Stimulated activated CD8-positive, alpha-beta memory T cell treated with anti-CD3 and anti-CD28 coated beads, Interleukin-2, amount 100 ng/mL, for 48 hours (primary cell): ENCODE data around the gene NBAS.

ENCODE experiments used
- DNase-seq, 2 donors: peaks; one replicate each; pipeline ENCODE4 v3.0.0-alpha.2; 2020; ENCODE audit warnings: low read depth in 2 of 2

Gene NBAS

DNA sequence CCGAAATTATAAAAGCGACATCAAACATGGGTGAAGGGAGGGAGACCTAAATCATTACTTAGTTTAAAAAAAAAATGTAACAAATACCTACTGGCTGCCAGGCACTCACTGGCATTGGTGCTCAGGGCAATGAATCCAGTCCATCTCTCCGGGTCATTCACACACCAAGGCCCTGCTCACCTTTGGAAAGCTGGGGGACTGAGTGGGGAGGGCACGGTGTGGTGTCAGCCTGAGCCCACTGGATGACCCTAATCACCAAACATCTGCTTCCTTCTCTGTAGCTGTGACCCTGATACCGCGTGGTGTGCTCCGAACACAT lies 30.2 kb upstream of the NBAS start:
- no peak for DNase-seq

DNA sequence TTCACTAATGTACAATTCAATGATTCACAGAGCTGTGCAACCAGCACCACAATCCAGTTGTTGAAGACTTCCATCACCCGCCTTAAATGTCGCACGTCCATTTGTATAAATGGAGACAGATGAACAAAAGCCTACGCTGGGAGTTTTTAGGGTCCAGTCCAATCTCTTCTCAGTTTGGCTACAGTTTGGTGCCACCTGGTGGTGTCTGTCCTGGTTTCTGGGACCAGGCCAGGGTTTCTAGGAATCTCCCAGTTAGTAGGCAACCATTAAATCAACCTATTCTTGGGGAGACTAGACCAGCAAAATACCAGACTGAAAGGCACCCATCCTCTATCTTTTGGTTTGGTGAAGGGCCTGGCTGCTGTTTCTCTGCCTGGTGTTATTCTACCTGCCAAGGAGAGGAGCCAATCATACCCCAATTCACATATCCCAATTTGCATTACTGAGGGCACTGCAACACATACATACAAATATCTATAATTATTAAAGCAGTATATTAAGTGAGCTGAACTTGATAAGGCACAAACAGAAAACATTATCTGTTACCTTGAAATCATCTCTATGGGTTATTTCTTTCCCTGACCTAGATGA lies 27.3 kb upstream of the NBAS start:
- DNase-seq, result peak; percentile 11

DNA sequence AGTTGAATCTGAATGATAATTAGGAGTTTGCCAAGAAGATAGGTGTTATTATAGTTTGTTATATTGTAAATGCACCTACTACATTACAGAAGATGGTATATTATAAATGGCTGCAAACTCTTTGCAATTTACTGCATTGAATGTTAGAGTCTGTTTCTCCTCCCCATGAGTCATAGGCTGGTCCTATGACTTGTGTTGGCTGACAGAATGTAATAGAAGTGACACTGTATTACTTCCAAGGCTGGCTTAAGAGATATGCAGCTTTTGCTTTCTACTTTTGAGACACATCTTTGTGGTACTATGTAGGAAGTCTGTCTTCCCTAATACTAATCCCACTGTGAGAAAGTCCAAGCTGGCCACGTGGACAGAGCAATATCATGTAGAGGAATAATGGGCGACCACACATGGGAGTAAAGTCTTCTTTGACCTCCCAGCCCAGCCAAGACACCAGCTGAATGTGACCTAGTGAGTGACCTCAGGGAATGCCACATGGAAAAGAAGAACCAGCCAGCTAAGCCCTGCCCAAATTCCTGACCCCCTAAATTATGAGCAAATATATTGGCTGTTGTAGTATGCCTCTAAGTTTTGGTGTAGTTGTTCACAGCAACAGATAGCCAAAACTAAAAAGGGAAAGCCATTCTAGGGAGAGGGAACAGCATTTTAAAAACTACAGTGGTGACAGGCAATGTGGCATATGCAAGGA lies 23.8 kb upstream of the NBAS start:
- DNase-seq, result no peak

DNA sequence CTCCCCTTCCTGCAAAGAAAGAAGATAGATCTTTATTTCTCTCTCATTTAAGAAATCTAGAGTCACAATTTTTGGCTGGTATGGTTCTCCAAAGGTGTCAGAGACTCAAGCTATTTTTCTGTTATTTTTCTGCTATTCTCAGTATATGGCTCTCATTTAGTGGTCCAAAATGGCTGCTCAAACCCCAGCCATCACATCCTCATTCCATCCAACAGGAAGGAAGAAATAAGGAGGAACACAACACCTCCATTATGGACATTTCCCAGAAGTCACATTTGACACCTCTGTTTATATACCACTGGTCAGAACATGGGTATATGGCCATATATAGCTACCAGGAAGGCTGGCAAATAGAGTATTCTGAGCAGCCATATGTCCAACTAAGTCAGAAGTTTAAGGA lies 23.2 kb upstream of the NBAS start:
- no peak for DNase-seq

DNA sequence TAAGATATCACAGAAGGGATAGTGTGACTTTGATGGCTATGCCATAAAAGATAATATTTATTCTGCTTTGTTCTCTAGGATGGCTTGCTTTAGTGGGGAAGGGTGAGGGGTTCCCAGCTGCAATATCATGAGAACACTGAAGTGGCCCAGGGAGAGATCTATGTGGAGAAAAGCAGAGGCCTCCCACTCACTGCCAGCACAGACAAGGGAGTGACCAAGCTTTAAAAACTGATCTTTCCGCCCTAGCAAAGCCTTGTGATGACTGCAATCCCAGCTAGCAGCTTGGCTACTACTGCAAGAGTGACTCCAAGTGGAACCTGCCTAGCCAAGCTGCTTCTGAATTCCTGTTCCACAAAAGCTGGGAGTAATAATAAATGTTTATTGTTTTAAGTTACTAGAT lies 22.7 kb upstream of the NBAS start:
- DNase-seq, result no peak

DNA sequence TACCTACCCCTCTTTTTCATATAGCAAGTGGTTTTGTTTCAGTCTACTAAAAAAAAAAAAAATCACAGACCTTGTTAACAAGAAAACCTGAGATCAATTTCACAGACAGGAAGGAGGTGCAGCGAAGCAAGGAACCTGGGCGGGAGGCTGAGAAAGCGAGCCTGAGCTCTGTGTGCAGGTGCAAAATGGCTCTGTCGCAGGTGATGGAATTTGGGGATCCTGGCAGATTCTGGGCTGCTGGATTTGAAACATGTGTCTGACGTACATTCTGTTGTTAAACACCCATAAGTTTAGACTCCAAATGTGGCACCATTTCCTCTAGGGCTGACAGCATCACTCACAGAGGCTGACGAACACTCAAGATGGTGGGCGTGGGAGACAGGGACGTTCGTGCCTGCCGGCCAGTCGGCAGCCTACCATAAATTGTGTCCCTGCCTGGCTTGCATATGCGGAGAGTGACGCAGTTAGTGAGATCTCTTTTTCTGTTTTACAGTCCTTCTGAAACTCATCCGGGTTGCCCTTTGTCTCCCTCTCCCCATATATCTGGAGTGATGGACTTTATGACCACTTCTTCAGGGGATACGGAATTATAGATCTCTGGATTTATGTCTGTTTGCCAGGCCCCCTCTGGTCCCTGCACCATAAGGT lies 21.7 kb upstream of the NBAS start:
- DNase-seq, result no peak

DNA sequence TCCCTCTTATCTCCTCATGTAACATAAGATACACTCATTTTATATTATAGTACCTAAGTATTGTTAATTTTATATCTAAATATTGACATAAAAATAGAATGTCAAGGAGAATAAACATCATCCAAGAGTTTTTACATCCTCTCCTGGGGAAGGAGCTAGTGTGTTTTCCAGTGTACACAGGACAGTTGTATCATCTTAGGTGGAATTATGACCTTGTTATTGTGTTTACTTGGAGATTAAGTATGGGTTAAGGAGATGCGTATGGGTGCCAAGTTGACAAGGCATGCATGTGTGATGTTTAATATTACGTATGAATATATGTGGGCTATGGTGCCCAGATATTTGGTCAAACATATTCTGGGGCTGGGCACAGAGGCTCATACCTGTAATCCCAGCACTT lies 19.3 kb upstream of the NBAS start:
- DNase-seq, result no peak

DNA sequence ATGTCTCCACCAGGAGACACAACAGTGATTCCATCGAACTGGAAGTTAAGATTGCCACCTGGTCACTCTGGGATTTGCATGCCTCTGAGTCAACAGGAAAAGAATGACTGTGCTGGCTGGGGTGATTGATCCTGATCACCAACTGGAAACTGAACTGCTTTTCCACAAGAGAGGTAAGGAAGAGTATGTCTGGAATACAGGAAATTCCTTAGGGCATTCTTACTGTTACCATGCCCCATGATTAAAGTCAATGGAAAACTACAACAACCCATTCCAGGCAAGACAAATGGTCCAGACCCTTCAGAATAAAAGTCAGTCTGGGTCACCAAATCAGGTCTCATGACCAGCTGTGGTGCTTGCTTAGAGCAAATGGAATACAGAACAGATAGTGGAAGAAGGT lies 18.5 kb upstream of the NBAS start:
- DNase-seq, result no peak

DNA sequence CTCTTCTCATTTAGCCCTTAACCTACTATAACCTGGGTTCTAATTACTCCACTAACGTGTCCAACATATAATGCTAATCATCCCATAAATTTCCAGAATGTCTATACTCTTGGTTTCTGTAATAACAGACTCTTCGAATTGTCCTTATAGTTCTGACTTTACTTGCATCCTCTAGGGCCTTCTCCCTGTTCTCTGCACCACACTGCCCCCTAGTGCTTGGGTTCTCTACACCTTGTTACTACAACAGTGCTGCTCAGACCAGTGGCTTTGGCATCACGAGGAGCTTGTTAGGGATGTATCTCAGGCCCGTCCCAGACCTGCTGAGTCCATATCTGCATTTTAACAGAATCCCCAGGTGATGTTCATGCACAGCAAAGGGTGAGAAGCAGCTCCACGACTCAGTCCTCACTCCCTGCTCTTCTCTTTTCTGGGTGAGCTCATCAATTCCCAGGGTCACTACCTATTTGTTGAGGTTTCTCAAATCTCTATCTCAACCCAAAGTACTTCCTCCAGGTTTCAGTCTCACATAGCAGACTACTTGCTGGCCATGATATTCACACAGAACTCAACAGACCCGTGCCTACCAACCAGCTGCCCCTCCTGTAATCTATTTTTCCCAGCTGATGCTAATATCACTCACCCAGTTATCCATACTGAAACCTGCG lies 16.1 kb upstream of the NBAS start:
- peak; percentile 80 to 88 for DNase-seq

DNA sequence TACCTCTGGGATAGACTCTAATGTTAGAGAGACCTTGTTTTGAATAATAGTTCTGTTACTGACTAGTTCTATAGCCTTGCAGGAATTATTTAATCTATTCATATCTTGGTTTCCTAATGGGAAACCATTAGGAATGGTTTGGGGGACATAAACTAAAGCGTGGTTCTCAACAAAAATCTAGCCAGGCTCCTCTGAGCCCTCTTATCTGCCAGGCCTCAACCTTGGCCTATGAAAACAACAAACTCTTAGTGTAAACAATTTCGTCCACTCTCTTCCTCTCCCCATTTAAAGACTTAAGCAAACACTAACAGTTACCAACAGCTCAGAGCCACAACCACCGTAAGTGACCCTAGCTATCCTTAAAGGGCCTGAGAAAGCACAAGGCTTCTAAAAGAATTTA lies 10.6 kb upstream of the NBAS start:
- no peak for DNase-seq

DNA sequence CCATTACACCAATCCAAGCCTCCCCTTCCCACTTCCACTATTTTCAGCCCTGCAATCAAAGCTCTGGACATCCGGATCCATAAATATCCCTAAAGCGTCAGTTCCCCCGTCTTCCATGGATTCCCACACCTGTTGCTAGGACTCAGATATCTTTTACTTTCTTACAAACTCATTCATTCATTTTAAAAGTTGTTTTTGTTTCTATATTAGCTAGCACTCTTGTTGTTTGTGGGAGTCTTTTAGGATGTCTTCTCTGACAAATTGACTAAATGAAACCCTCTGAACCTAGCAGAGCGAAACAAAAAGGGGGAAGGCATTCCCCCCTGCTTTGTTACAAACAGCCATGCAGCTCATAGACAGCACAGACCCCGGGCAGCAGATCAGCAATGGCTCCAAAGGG lies 9.0 kb upstream of the NBAS start:
- DNase-seq, result no peak

DNA sequence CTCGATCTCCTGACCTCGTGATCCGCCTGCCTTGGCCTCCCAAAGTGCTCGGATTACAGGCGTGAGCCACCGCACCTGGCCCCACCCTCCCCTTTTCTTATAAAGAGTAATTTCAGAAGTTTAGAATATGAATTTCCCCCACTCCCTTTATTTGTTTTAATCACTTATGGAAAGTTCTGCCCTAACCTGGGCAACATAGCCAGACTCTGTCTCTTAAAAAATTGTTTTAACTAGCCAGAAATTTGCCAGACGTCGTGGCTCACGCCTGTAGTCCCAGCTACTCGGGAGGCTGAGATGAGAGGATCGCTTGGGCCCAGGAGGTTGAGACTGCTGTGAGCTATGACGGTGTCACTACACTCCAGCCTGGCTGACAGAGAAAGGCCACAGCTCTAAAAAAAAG lies 7.7 kb upstream of the NBAS start:
- DNase-seq, result no peak

DNA sequence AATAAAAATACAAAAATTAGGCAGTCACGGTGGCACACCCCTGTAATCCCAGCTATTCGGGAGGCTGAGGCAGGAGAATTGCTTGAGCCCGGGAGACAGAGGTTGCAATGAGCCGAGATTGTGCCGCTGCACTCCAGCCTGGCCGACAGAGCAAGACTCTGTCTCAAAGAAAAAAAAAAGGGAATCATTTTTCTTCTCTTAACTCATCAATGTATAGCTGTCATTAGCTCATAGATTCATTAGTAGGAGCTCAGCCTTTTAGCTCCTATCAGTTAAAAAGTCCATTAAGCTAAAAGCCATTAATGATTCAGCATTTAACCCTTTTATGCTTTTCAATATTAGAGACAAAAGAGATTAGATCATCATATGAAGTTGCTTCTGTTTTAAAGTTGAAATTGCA lies 5.8 kb upstream of the NBAS start:
- DNase-seq, result no peak

DNA sequence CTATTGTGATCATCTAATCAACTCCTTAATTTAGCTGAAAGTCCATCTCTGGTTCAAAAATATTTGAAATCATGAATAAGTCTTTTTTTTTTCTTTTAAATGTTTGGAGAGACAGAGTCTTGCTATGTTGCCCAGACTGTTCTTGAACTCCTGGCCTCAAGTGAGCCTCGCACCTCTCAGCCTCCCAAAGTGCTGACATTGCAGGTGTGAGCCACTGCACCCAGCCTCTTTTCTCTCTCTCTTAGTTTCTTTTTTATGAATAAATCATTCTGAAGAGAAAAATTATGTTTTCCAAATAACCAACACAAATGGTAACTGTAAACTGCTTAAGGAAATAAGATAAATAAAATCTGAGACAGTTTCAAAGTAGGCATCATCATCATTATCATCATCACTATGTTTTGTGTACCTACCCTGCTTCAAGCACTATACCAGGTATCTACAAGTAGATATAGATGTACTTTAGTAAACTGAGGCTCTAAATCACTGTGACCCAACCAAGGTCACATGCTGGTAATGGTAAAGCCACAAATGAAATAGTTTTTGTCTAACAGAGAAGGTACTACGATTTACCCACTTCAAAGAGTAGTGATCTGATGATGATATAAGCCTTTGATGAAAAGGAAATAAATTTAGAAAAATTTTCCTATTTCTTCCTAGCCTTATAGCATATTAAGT lies 5.0 kb upstream of the NBAS start:
- no peak for DNase-seq

DNA sequence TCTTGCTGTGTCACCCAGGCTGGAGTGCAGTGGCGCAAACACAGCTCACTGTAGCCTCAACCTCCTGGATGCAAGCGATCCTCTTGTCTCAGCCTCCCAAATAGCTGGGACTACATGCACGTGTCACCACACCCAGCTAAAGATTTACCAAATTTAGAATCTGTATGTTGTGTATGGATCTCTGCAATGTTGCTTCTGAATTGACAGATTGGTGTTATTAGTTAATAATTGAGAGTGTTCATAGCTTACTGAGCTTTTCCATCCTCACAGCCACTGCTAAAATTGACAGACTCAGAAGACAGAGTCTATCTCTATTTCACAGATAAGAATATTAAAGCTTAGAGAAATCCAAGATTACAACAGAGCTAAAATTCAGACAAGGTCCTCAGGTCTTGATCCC lies 4.3 kb upstream of the NBAS start:
- no peak for DNase-seq

DNA sequence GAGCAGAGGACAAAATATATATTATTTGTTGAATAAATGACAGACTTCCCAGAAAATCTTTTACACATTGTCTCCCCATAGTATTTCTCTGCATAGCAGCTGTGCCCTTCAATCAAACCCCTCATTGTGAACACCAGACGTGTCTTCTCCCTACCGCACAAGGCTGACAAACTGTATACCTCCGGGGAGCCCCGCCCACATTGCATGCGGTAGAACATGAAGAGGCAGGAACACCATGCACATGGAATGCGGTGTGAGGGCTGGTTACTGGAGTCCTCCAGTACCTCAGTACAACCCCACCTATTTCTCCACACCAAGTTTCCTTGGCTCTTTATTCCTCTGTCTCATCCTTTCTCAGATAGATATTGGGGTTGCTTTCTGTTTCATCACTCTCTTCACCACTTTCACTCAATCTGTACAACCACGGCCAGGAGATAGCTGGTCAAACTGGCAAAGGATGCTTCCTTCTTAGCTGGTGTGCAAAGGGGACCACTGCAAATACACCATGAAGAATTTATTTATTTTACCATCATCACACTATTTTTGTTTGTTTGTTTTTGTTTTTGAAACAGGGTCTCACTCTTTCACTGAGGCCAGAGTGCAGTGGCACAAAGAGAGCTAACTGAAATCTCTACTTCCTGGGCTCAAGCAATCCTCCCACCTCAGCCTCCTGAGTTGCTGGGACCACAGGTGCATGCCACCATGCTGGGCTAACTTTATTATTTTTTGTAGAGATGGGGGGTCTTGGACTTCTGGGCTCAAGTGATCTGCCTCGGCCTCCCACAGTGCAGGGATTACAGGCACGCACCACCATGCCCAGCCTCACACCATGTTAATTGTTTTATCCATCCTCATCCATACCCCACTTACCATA lies 2.3 kb upstream of the NBAS start:
- DNase-seq, result no peak

DNA sequence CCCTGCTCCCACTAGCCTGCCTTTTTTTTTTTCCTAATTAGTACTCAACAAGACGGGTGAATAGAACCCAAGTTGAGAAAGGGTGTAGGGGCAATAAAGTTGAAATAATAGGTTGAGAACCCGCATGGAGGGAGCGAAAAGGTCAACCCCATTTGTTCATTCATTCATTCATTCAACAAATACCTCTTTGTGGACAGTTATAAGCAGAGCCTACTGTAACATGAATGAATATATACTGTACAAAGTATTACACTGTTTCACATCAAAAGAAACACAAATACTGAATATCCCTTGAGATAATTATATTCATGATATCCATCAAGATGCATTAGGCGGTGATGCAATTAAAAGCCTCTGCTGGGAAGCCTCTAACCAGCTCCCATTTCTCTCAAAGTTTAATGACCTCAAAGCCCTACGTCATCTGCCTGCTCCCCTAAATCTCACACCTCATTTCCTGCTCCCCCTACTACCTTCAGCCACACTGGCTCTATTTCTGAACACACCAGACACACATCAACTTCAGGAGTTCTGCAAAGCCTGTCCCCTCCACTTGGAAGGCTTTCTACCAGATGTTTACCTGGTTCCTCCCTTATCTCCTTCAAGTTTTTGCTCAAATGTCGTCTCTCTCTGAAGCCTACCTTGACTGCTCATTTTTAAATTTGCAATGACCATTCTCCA lies 1.4 kb upstream of the NBAS start:
- no peak for DNase-seq

DNA sequence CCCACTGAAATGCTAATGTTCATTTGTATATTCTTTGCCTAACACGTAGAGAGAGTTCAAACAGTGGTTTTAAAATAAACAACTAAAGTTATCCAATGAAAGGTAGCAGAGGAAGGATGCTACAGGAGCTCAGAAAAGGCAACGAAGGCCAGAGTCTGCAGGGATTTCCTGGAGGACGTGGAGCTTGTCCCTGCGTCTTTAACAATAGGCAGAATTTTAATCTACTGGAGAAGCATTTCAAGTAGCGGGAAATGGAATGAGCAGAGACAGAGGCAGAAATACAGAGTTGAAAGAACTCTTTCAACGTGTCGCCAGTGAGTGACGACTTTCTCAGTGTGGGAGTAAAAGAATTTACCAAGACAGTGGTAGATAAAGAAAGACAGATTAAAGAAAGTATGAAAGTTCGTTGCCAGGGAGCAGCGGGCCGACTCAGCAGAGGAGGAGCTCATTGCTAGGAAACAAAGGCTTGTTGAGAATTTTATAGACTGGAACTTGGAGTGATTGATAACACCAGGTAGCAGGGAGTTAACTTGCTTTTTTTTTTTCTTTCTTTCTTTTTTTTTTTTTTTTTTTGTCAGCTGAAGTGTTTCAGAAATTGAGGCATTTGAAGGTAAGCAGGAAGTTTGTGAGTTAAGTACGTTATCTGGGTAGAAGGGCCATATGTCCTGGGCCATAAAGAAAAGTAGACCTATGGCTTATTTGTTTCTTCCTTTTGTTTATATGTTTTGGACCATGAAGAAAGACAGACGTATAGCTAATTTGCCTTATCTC lies 625 bp upstream of the NBAS start:
- DNase-seq, result peak in 1 of 2 donors; percentile 17

DNA sequence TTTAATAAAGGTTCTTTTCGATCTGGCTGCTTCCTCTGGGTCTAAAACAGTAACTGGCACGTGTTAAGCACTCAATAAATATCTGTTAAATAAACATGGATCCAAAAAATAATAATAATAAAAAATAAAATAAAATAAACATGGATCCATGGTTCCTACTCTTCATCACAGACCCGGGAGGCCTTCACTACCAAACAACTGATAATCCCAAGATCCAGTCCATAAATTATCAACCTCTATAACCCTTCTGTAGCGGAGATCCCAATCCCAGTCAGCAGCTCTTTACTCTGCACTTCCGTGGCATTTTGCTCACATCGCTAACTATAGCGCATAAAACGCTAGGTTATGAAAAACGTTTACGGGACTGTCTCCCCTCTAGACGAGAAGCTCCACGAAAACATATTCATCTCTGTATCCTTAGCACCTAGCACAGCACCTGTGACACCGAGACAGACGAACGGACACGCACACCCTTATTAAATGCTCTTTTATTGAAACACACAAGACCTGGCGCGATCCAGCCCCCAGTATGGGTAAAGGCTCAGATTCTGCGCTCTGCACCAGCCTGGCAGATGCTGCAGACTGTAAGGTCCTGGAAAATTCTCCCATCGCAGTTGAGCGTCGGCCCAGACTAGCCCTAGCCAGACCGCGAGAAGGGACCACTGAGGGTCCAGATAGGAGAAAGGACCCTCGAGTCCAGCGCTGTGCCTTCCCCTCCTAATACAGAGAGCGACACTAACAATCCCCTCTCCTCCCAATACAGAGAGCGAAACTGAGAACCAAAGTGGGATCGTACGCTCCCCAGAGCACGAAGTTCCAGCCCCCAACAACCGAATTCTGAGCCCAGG lies 770 bp downstream of the NBAS start:
- no peak for DNase-seq
